Astrocyte of the spinal cord (primary cell): ENCODE data around the gene ZC3H4.

Experiments
- DNase-seq: peaks from one replicate; pipeline ENCODE4 v3.0.0; 2011; ENCODE audit warnings: low read depth, low spot score
- H3K4me3 ChIP-seq: 2 replicates; pipeline ENCODE4 v1.5.1; 2011; ENCODE audit warnings: low read depth, mild to moderate bottlenecking, low read length, moderate library complexity
- in situ Hi-C: cut with HindIII; loops from 2 replicates; pipeline ENCODE4 v1.10.0; 2017; ENCODE audit warnings: low sequenced_read_pairs
- TF ChIP-seq, protein P1 (sequence below): IDR thresholded peaks from 2 replicates; pipeline ENCODE4 v1.5.1; 2012; ENCODE audit warnings: low read depth, mild to moderate bottlenecking, low read length, inconsistent platforms

ZC3H4 gene

DNA sequence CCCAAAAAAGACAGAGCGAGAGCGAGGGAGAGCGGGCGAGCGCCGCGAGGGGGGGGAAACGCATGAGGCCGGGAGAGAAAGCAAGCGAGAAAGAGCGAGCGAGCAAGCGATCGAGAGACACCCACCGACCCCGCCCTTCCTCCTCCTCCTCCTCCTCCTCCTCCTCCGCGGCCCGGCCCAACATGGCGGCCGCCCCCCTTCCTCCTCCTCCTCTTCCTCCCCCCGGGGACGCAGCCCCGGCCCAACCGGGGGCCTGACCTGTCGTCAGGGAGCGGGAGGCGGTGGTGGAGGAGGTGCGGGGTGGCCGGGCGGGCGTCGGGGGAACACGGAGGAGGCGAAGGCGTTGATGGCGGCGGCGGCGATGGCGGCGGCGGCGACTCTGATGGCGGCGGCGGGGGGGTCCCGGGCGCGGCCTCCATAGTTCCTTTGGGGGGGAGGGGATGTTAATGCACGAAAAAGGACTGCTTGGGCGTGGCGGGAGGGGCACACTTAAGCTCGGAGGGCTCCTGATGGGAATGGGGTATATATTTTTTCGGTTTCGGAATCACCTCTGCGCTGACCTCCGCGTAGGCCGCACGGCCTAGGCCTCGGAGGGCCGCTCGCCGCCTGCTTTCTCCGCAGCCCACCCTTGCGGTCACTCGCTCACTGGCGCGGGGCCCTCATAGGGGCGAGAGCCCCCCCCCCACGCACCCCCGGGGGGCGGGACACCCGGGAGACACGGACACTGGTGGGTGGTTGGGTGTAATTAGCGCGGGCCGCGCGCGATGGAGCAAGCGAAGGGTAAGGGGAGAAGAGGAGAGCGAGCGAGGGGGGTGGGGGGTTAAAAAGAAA is 1.2 kb downstream of the ZC3H4 start:
- TF ChIP-seq, protein P1, sequence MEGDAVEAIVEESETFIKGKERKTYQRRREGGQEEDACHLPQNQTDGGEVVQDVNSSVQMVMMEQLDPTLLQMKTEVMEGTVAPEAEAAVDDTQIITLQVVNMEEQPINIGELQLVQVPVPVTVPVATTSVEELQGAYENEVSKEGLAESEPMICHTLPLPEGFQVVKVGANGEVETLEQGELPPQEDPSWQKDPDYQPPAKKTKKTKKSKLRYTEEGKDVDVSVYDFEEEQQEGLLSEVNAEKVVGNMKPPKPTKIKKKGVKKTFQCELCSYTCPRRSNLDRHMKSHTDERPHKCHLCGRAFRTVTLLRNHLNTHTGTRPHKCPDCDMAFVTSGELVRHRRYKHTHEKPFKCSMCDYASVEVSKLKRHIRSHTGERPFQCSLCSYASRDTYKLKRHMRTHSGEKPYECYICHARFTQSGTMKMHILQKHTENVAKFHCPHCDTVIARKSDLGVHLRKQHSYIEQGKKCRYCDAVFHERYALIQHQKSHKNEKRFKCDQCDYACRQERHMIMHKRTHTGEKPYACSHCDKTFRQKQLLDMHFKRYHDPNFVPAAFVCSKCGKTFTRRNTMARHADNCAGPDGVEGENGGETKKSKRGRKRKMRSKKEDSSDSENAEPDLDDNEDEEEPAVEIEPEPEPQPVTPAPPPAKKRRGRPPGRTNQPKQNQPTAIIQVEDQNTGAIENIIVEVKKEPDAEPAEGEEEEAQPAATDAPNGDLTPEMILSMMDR = no peak
- in situ Hi-C loops = no loop called here
- DNase-seq = peak; percentile 88
- peak overlapping the region; percentile 99 for H3K4me3 ChIP-seq

DNA sequence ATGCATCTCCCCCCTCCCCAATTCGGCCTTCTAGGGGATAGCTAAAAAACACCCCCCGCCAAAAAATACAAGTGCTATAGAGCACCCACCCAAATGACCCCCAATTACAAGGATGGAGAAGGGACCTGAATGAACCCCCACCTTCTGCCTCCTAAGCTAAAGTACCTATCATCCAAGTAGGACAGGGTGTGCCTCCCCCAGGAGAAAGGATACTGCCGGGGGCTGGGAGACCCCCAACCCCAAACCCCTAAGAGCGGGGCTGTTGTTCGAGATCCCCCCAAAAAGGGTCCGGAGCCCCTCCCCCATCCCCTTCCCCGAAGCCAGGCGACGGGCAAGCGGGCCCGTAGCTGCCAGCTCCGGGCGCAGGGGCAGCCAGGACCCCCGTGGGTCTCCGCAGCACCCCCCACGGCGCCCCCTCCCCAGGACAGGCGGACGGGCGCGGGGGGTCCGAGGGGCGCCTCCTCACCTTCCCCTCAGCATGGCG is 1.9 kb downstream of the ZC3H4 start:
- TF ChIP-seq, protein P1 = no peak
- in situ Hi-C loops = no loop called here
- H3K4me3 ChIP-seq = peak overlapping the region; percentile 99
- no peak for DNase-seq

DNA sequence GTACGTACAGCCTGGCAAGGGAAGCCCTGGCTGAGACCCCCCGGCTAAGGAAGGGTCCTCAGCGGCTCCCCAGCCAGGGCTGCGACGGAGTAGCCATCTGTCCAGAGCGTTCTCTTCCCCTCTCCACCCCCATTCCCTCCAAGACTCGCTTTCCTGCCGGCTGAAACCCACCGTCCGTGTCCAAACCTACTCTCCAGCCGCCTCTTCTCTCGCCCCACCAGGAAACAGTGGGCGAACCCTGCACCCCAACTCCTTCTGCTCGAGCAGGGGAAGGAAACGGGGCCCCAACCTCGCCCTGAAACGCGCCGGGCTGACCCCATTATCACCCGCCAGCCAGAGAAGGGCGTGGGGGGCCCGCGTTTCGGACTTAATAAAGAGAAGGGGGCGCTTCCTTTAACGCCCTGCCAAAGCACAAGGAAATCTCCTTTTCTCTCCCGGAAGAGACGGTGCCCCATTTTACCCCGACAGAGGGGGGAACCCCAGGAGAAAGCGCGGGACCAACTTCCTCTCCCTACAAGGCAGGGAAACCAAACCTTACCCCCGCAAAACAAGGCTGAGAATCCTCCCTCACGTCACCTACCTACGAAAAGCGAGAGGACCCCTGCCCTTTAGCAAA is 2.5 kb downstream of the ZC3H4 start:
- TF ChIP-seq, protein P1 = no peak
- in situ Hi-C loops = no loop called here
- peak overlapping the region; percentile 99 for H3K4me3 ChIP-seq
- DNase-seq = no peak

DNA sequence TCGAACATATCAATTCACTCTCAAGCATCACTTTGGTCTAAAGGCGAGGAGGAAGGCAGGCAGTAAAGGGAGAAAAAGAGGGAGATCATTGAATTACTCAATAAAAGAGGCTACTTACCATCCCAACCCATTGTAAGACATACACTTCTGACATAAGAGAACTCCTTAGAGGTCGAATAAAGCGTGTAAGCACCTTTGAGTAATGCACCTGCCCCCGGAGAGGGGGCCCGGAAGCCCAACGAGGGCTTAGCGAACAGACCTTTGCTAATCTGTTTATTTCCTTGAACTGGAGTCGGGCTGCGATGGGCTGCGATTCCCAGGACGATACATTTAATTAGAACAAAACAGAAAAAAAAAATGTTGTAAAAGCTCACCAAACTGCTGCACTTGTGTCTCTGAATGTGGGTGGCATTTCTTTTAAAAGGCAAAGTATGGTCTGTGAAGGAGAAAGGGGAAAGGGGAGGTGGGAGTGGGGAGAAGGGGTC is 3.0 kb downstream of the ZC3H4 start:
- DNase-seq = no peak
- TF ChIP-seq, protein P1 = no peak
- in situ Hi-C loops = no loop called here
- H3K4me3 ChIP-seq = peak overlapping the region; percentile 99

DNA sequence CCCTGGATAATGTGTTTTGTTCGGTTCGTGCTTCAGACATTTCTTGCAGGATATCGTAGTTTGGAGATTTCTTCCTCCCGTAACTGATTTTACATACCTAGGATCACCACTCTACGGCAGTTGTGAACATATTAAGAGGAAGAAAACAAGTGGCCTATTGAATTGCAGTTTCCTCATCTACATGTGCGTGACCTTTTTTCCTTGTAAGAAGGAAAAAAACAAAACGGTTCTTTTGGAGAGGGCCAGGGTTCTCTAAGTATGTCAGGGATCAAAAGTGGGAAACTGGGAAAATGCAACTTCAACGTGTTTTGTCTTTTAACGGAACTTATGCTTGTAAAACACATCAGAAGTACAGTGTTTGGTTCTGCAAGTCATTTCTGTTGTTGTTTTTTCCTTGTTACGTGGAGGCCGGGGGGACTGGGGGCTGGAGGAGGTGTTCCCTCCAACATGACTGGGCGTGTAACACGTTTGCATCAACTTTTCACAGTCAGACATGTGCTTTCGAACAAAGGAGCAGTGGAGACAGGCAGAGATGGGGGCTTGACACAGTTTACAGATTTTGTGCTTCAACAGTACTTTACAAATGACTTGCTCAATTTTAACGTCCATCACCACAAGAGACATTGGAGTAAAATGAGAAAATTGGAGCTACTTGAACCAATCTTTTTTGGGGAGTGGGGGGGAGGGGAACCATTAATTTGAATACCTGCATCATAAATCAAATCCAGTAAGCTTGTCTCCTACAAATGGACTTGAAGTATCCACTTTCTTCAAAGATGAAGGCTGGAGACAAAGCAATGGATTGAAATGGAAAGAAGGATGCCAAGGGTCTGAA is 3.8 kb downstream of the ZC3H4 start:
- H3K4me3 ChIP-seq = peak overlapping the region; percentile 99
- TF ChIP-seq, protein P1 = no peak
- in situ Hi-C loops = no loop called here
- DNase-seq = peak; percentile 71

DNA sequence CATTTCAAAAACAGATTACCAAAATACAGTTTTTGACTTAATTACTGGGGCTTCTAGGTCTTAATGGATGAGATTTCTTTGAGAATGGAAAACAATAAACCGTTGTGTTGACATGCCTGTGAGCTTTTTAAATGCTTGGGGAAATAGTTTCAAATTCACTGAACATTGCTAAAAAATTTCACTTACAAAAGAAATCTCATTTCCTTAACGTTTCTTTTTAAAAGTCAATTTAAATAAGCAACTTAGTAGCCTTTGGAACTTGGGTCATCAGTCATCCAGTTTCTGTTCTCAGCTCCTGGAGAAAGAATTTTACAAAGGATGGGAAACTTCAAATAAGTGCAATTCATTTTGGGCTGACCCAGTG is 4.4 kb downstream of the ZC3H4 start:
- DNase-seq = no peak
- in situ Hi-C loops = no loop called here
- TF ChIP-seq, protein P1 = no peak
- H3K4me3 ChIP-seq = peak overlapping the region; percentile 99
